GM21717 (cell line): ENCODE results near the gene CLRN2.
"Not testable (repeated sequence)": the region's sequence is repeated elsewhere in the genome, so short reads cannot be mapped to it uniquely, and the experiment has no call there.

Source experiments
- ATAC-seq: cut with Tn5 transposase; IDR thresholded peaks from one replicate; pipeline ENCODE4 v1.9.1; 2021; ENCODE audit warnings: mild to moderate bottlenecking, moderate library complexity; ENCODE audit not compliant: unreplicated experiment

Gene CLRN2

DNA sequence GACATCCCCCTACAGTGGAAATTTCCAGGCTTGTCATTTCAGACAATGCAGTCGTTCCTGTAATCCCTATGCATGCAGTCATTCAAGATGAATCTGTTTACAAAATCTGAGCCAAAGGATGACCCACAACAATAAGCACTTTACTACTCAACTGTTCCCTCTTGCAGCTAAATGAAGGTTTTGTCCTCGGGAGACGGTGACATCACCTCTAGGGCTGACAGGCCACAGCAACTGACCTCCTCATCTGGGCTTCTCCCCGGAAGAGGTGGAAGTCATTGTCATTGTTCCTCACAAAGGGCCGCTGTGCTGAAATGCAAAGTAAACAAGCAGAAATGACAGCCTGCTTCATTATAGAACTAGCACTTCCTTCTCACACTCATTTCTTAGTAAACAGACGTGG, 29.2 kb downstream of the CLRN2 start:
- no peak for ATAC-seq

DNA sequence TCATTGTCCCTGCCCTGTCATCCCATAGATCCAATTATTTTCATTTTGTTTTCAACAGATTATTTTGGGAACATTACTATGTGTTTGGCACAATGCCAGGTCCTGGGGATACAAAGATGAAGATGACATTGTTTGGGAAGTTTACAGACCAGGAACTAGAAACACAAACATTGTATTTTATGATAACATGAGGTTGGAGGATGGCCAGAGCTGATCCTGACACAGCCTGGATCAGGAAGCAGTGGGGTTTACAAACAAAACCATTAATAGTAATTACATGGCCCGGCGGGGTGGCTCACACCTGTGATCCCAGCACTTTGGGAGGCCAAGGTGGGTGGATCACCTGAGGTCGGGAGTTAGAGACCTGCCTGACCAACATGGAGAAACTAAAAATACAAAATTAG, 29.9 kb downstream of the CLRN2 start:
- ATAC-seq: no peak

DNA sequence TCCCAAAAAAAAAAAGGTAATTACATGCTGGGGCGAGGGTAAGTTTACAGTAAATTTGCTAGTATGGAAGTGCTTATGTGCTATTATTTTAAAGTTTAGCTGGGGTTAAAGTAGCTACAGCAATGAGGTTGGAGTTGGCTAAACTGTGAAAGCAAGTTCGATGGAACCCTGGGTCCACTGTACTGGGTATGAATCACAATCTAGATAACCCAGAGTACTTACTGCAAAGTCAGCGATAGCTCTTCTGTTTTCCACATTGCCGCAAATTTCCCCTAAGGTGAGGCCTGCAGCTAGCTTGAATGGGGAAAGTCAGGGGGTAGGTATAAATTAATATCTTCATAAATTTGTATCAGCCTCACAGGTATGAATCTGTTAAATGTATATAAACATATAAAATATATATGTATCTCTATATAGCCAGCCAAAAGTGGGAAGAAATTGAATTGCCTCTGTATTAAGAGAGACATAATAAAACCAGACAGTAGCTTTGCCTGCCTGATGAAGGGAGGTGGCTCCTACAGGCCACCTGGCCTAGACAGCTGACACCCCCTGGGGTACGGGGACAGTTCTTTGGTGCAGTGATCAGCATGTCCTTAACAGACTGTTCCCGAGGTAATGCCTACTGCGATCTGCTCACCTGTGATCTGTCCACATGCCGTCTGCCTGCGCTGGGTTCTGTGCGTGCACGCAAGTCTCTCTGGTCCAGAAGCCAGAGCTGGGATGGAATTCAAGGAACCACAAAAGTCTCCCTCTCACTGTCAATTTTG, 30.6 kb downstream of the CLRN2 start:
- ATAC-seq: no peak

DNA sequence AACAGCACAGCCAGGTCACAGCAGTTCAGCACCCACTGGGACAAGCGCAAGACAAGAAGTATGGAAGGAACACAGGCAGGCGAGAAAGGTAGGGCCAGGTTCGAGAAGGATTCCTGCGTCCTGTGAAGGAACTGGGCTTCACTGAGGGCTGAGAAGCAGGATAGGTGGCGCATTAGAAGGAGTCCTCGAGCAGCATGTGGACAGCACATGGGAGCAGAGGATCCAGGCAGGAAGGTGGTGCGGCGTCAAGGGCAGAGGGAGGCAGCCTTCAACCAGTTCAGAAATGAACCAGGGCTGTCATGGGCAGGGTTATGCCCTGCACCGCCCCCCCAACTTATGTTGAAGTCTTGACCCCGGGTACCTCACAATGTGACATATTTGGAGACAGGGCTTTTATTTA, 31.3 kb downstream of the CLRN2 start:
- ATAC-seq: no peak

DNA sequence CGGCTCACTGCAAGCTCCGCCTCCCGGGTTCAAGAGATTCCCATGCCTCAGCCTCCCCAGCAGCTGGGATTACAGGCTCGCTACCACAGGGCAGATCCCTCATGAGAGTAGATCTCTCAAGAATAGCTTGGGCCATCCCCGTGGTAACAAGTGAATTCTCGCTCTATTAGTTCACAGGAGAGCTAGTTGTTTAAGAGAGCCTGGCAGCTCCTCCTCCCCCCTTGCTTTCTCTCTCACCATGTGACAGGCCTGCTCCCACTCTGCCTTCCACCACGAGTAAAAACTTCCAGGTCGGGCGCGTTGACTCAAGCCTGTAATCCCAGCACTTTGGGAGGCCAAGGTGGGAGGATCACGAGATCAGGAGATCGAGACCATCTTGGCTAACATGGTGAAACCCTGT, 31.7 kb downstream of the CLRN2 start:
- ATAC-seq: no peak

DNA sequence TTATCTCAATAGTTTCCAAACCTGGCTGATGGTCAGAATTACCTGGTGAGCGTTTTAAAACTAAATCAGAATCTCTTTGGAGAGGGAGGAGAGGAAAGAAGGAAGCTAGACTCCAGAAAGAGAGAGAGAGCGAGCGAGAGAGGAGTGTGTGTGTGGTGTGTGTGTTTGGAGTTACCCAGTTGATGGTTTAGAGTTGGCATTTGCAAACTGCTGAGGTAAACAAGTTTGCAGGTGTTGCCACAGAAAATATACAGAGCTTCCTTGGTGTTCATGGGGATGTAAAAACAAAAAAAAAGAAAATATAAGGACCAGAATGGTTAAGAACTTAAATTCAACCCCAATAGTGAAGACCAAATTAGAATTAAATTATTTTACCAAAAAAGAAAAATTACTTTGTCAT, 35.6 kb downstream of the CLRN2 start:
- no peak for ATAC-seq

DNA sequence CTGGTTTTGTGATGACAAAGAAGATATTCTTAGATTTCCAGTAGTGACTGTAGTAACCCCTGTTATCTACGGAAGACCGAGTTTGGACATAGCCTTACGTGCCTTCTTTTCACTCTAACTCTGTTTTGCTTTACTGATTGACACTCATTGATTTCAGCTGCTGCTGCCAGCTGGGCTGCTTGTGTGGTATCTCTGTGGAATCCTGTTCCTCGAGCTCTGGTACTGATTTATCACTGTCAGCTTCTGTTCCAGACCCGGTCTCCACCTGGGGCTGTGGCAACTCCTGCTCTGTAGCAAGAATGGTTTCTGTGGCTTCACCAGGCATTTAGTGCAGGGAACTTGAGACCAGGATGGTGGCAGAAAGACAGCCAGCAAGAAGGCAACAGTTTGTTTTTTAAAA, 37.5 kb downstream of the CLRN2 start:
- no peak for ATAC-seq

DNA sequence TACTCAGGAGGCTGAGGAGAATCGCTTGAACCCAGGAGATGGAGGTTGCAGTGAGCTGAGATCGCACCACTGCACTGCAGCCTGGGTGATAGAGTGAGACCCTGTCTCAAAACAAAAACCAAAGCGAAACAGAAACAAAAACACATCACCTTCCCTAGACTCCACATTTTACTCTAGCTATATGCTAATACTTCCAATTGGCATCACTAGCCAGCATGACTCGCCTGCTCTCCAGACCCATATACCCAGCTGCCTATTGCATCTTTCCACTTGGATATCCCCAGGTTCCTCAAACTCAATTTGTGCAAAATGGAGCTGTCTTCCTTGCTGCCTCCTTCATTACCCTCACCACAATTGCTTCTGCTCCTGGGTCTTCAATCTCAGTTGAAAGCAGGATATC, 39.6 kb downstream of the CLRN2 start:
- ATAC-seq: no peak

DNA sequence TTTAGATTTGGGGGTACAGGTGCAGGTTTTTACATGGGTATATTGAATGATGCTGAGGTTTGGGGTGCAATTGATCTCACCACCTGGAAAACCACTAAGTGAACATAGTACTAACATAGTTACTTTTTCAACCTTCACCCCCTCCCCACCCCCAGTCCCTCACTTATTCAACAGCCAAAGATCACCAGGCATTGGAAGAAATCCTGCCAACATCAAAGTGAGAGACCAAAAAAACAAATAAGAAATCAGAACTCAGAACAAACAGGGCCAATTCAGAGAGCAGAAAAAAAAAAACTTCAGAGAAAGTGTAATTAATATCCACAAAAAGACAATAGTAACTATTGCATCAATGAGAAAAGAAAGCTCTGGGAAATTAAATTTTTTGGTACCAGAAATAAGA, 41.5 kb downstream of the CLRN2 start:
- ATAC-seq: no peak

DNA sequence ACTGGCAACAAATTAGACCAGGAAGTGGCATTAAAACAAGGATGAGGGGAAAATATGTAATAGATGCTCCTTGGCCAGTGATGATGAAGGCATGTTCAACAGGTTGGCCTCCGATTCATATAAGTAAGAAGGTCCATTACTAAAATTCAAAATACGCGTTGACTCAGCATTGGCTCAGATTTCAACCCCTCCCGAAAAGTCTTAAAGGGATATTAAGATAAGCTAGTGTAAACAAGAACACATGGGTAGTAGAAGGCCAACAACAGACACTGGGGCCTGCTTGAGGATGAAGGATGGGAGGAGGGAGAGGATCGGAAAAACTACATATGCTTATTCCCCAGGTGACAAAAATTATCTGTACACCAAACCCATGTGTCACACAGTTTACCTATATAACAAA, 42.9 kb downstream of the CLRN2 start:
- ATAC-seq: no peak

DNA sequence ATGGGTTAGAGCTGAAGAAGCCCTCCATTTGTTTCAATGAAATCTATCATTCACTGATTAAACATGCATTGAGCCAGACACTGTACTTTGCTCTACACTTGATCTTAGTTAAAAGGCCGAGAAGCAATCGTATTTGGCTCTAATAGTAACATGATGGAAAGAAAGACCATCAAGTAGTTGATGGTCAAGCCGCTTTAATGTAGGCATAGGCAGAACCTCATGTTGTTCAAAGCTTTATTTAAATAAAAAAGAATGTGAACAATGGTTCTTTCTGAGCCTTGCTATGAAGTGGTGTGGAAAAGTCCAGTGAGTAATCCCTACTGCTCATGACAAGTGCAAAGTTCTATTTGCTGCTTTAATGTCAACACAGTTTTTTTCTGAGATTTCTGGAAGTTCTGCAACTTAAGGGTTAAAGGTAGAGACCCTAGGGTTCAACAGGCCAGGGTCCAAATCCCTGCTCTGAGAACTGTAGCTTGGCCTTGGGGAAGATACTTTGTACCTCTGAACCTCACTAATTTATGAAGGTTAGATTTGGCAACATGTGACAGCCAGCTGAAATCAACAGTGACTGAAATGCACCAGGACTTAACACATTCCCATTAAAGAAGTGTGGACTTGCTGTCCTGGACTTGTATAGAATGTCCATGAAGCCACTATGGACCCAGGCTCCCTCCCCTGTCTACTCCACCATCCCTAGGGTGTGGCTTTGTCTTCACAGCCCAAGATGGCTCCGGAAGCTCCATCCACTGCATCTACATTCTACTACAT, 44.2 kb downstream of the CLRN2 start:
- ATAC-seq: no peak

DNA sequence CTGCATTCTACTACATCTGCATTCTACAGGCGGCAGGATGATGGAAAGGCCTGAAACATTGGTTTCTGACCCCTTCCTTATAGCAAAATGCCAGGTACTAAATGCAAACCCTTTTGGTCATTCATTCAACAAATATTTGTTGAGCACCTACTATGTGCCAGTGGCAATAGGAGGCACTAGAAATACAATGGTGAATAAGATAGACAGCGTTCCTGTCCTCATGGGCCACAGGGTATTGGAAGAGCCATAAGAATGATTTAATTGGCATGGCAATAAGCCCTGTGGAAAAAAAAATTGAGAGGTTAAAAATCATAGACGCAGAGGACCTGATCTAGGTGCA, 44.7 kb downstream of the CLRN2 start:
- ATAC-seq: no peak

DNA sequence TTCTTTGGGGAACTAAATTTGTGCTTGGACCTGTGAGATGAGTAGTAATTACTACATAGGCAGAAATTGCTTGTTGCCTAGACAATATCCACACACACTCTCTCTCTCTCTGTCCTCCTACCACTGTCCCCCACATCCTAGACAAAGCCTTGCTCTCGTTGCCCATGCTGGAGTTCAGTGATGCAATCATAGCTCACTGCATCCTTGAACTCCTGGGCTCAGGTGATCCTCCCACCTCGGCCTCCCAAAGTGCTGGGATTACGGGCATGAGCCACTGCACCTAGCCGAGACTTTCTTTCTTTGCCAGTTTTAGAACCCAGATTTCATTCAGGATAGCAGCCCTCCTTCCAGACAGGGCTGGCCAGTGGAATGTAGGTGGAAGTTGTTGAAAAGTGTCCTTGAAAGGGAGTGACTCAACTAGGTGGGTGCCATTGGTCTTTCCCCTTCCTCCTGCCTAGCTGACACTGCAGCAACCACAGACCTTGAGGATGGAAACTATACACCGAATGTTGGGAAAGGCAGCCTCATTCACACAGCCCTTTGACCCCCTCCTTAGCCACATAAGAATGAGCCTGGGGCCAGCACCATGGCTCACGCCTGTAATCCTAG, 45.2 kb downstream of the CLRN2 start:
- ATAC-seq: no peak

DNA sequence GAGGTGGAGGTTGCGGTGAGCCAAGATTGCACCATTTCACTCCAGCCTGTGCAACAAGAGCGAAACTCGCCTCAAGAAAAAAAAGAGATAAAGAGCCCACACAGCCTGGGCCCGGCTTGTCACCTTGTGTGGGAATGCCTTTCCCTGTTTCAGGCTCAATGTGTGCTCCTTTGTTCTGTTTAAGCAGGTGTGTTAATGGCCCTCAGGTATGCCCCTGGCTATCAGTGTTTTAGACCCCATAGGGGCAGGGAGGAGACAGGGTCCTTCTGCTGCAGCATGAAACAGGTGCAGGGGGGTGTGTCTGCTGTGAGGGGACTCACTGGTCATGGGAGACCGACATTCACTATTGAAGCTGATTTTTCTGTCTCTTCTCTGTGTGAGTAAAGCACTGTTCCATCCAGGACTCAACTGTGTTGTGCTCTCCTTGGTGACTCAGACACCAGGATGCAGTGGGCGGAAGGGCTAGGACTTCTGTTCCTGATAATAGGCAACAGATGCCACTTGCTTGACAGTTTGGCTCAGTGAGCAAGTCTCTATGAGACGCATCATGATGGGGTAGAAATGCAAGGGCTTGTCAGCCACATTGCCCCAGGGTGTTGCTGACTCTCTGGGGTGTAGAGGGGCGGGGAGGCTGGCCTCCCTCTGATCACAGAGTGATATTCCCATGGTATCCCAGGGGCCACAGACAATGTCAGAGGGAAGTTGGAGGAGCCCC, 46.4 kb downstream of the CLRN2 start:
- ATAC-seq: no peak

DNA sequence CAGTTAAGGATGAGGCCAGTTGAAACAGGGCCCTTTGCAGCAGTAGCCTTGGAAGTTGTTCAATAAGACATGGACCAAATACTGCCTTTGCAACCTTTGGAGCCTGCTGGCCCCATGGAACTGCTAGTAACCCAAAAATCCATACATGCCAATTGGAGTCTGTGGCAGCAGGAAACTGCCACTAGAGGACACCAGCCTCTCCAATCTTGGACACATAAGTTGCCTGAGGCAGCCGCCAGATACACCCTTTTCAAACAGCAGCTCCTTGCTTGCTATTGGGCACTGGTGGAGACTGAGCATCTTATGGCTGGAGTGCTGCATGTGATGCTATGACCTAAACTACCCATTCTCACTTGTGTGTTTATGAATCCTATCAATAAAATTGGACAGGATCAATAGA, 47.2 kb downstream of the CLRN2 start:
- no peak for ATAC-seq

DNA sequence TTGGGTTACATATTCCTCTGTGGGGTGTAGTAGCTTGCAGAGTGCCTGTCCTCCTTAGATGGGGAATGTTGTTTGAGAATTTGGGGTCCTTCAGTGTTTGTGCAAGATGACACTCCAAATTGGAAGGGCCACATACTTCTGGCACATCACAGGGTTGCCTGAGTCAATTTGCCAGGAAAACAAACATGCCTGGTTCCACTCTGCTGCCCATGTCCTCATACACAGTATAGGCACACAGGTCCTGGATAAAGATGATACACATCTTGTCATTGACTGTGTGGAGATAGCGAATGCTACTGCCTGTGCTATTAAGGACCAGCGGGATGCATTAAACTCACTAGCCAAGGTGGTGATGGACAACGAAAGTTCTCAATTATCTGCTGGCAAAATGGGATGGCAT, 50.9 kb downstream of the CLRN2 start:
- ATAC-seq: no peak

DNA sequence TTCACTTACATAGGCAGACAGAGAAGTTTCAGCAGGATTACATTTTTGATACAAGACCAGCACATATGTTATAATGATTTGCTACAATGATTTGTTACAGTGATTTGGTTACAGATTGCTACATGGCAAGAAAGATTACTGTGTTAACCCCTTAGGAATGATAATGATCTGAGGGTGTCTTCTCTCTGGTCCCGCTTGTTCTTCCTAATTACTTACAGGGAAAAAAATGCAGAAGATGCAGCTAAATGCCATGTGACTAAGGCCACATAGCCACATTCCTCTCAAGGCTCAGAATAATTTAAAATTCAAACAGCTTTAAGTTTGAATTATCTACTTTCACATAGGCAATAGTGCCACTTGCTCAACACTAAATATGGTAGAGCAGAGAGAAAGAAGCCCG, 52.3 kb downstream of the CLRN2 start:
- ATAC-seq: no peak

DNA sequence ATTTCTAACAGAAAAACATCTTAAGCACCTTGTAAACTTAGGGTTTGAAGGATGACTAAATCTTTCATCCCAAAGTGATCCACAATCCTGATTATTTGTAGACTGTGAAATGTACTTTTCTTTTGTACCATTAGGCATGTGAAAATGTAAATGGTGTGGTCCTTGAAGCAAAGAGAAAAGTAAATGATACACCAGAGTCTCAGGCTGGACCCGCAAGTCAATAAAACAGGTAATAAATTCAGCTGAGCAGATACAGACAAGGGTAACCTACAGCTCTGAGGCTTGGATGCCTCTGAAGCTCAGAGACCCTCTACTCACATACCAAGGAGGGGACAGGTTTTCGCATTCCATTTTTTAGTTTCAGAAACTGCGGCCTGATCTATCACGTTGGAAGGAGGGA, 59.2 kb downstream of the CLRN2 start:
- ATAC-seq: no peak

DNA sequence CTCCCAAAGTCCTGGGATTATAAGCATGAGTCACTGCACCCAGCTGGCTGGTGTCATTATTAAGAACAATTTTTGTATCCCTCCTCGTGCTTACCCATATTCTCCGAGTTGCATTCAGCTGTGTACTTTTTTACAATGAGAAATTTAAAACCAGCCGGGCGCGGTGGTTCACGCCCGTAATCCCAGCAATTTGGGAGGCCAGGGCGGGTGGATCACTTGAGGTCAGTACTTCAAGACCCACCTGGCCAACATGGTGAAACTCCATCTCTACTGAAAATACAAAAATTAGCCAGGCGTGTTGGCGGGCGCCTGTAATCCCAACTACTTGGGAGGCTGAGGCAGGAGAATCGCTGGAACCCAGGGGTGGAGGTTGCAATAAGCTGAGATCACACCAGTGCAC, 60.2 kb downstream of the CLRN2 start:
- not testable (repeated sequence) for ATAC-seq
